Stimulated activated CD8-positive, alpha-beta memory T cell treated with anti-CD3 and anti-CD28 coated beads, Interleukin-2, amount 100 ng/mL, for 48 hours (primary cell): Measurements from ENCODE around the gene CFAP126.
"Not testable (repeated sequence)": the region's sequence is repeated elsewhere in the genome, so short reads cannot be mapped to it uniquely, and the experiment has no call there.

Source experiments
- DNase-seq, 2 donors: peaks; one replicate each; pipeline ENCODE4 v3.0.0-alpha.2; 2020; ENCODE audit warnings: low read depth in 2 of 2

Gene CFAP126

DNA sequence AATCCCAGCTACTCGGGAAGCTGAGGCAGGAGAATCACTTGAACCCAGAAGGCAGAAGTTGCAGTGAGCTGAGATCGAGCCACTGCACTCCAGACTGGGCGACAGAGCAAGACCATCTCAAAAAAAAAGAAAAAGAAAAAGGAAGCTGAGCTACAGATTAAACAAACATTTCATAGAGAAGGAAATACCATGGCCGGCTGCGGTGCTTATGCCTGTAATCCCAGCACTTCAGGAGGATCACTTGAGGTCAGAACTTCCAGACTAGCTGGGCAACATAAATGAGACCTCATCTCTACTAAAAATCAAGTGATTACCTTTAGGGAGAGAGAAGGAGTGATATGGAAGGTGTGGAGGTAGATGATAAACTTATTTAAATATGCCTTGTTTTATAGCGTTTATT is 14.0 kb upstream of the CFAP126 start:
- no peak for DNase-seq

DNA sequence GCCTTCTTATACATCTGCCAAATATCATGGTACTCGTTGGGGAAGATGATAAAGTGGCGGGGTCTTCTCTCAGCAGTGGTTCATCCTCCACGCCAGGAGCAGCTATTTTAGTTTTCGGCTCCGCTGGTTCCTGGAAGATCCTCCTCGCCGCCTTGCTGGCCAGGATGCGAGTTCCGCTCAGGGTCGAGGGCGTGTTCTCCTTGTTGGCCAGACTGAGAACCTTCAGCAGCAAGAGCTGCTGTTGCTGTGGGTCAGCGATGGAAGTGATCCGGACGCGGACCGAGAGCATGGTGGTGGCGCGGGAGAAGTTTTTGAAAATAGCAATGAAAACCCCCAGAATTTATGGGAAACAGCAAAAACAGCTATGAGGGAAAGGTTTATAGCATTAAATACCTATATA is 11.4 kb upstream of the CFAP126 start:
- DNase-seq = no peak

DNA sequence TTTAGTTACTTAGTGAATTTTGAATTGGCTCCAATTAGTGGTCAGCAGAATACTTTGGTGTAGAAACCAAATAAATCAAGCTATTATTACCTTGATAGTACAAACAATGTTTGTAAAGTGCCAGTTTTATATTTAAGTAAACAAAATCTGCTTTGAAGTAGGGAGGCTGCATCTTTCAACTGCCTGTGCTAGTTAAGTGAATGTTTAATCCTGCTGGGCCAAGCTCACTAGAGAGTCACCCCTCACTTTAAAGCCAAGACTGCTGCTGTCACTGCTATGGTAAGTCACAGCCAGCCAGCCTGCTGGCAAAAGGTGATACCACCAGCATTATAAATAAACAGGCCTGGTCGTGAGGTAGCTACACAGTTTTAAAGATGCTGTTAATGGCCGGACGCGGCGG is 10.3 kb upstream of the CFAP126 start:
- no peak for DNase-seq

DNA sequence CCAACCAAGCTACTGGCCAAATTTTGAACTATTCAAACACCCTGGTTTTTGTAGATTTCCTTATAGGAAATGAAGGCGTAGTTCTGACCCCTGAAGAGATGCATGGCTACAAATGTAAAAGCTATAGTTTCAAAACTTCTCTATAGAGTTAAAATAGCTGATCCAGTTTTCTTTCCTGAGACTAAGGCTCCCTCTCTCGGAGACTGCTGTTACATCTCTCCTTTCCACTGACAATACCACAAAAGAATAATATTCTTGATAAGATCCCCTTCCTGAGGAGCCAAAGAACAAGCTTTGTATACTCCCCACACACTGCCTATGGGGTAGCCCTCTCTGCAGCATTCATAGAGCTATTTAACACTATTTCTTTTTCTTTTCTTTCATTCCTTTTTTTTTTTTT is 6.7 kb upstream of the CFAP126 start:
- no peak for DNase-seq

DNA sequence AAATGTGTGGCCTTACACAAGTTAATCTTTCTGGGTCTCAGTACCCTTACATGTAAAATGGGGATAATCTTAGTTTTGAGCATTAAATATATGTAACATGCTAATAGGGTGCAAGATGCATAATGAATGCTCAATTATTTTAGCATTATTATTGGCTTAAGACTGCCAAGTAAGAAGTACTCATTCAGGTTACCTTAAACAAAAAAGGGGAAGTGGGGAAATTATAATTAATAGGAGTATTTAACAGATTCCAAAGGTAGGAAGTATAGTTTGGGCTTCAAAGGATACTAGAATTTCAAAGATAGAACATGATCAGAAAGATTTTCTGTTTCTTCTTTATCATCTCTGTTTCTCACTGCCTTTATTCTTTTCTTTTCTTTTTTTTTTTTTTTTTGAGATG is 5.8 kb upstream of the CFAP126 start:
- DNase-seq = no peak

DNA sequence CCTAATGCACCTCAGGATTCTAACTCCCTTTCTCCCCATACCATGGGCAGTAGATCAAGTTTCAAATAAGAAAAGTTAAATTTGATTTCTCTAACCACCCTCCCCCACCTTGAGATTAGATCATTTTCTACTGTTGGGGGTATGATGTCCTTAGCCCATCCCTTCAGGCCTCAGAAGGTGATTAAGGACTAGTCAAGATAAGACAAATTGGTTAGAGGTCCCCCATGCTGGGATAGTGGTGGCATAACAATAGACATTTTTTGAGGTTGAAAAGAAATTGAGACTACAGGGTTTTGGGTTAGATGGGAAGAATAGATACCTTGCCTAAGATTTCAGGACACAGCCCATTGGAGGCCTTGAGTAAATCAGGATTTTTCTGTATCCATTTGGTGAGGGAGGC is 2.5 kb downstream of the CFAP126 start:
- DNase-seq = no peak

DNA sequence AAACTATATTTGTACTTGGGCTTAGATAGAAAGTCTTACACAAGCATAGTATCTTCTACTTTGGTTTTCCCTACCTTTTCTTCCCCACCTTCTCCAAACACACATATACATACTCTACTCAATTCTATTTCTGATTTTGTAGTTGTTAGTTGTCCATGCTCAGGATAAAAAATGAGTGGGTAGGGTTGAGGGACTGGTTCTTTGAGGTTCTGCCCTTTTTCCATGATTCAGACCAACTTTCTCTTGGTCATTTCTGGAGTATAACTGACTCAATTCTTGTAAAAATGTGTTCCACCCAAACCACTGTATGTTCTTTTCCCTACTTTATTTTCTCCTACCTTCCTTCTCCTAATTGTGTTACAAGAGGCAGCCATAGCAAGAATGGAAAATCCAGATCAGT is 3.3 kb downstream of the CFAP126 start:
- DNase-seq = no peak

DNA sequence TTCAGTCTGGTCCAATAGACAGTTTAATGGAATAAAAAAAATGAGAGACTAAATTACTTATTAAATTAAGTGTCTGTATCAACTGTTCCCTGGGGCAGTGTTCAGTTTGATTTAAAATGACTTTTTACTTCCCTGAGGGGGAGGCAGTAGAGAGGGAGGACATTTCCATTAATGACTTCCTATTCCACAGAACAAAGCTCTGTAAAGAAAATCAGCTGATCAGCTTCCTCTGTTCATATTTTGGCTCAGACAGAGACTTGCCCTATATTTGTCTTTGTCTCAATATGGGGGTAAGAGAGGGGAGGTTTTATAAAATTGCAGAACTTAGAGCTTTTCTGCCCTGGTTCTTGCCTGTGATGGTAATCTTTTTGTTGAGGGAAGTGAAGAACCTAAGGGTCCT is 8.4 kb downstream of the CFAP126 start:
- DNase-seq = no peak

DNA sequence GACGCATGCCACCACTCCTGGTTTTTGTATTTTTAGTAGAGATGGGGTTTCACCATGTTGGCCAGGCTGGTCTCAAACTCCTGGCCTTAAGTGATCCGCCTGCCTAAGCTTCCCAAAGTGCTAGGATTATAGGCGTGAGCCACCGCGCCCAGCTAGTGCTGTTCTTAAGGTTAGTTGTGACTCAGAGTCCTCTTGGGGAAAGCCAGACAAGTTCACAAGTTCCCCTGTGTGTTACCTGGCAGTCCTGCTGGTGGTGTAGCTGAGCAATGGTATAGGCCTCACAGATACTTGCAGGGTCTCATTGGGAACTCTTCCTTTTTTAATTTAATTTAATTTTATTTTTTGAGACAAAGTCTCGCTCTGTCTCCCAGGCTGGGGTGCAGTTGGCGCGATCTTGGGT is 10.6 kb downstream of the CFAP126 start:
- no peak for DNase-seq

DNA sequence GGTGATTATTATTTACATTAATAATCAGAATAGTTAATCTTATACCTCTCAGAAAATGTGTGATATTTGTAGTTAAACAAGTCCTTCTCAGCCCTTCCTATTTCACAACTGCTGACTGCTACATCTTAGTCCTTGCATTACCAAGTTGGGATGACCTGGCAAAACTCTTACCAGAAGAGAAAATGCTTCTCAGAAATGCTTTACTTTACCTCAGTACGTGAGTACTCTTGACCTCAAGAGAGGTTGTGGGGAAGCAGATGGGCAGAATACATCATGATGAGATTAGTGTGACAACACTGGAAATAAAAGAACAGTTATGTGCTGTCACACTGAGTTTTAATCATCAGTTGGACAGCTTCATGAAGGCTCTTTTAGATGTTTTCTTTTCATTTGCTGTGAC is 16.2 kb downstream of the CFAP126 start:
- no peak for DNase-seq

DNA sequence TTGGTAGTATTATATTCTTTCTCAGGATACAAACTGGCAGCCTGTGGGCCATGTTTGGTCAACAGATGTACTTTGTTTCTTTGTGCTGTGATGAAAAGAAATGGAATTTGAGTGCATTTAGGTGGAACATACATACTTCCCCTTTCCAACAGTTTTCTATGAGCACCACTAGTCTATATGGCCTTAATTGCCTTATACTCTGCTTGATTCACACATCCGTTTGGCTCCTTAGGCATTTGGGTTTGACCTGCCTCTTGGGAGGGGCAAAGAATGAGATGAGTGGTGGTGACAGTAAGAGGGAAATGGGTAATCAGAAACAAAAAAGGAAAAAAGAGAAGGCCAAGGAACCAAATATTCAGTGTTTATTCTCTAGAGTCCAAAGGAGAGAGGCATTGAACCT is 17.0 kb downstream of the CFAP126 start:
- DNase-seq = no peak

DNA sequence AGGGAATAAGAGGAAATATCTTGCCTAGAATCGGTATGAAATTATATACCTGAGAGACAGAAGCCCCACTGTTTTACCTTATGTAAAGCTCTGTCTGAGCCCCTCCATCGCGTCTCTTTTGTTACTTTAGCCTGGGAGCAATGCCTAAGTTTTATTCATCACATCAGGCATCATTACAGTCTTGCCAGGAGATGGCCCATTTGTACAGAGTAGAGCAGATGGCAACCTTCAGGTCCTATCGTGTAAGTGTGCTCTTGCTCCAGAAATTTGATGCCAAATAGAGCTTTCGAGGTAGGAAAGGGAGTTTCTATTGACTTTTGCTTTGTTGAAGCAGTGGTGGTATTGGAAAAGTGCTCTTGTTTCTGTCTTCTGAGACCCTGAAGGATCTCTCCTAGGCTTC is 24.9 kb downstream of the CFAP126 start:
- no peak for DNase-seq

DNA sequence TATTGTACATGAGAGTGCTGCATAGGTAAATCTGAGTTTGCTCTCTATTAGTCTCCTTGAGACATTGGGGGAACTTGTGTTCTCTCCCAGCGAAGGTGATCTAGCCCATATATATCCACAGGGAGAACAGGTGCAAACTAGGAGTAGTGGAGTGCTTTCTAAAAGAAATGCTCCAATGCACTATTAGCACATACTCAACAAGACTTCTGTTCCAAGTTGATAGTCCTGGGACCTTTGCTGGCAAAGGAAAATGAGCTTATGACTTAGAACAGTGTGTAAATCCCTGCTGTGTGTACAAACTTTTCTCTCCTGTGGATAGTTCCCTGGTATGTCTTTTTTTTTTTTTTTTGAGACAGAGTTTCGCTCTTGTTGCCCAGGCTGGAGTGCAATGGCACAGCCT is 25.5 kb downstream of the CFAP126 start:
- DNase-seq = no peak

DNA sequence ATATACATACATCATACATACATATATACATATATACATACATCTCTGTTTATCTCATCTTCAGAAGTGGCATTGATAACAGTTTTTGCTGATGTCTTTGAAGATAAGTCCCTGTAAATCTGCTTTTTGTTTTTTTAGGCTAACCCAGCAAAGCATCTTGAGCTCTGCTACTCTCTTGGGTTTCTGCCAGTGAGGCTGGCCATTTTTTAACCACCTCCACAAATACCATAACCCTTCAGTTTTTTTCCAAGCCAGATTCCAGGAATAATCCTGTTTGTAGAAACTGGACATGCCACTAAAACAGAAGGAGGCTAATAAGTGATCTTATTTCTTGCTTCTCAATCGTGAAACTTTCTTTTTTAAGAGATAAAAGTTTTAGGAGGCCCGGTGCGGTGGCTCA is 31.9 kb downstream of the CFAP126 start:
- DNase-seq = no peak

DNA sequence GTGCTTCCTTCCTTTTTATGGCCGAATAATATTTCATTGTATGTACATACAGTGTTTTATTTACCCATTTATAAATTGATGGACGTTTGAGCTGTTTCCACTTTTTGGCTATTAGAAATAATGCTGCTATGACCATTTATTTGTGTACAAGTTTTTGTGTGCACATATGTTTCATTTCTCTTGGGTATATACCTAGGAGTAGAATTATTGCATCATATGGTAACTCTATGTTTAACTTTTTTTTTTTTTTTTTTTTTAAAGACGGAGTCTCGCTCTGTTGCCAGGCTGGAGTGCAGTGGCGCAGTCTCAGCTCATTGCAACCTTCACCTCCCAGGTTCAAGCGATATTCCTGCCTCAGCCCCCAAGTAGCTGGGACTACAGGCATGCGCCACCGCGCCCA is 34.5 kb downstream of the CFAP126 start:
- no peak for DNase-seq

DNA sequence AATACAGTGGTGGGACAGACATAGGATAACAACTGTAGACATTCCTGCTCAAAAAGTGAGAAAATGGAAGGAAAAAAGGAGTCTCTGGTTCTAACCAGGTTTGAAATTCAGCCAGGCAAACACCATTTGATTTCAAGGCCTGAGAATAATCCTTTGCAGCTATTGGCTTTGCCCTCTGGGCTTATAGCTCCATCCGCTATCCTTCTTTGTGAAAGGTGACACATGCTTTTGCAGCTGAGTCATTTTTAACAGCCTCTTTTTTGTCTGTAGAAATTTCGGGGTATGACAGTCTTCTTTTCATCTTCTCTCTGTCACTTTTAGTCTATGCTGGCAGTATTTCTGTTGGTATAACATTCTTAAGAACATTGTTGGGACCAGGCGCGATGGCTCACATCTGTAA is 37.3 kb downstream of the CFAP126 start:
- no peak for DNase-seq

DNA sequence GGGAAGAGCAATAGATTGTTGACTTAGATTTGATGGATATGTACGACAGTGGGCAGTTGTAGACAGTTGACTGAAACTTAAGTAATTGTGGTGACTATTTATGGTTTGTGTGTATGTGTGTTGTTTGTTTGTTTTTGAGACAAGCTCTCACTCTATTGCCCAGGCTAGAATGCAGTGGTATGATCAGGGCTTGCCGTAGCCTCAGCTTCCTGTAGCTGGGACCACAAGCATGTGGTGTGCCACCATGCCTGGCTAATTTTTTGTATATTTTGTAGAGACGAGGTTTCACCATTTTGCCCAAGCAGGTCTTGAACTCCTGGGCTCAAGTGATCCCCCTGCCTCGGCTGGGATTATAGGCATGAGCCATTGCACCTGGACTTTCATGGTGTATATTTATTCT is 43.7 kb downstream of the CFAP126 start:
- DNase-seq = no peak

DNA sequence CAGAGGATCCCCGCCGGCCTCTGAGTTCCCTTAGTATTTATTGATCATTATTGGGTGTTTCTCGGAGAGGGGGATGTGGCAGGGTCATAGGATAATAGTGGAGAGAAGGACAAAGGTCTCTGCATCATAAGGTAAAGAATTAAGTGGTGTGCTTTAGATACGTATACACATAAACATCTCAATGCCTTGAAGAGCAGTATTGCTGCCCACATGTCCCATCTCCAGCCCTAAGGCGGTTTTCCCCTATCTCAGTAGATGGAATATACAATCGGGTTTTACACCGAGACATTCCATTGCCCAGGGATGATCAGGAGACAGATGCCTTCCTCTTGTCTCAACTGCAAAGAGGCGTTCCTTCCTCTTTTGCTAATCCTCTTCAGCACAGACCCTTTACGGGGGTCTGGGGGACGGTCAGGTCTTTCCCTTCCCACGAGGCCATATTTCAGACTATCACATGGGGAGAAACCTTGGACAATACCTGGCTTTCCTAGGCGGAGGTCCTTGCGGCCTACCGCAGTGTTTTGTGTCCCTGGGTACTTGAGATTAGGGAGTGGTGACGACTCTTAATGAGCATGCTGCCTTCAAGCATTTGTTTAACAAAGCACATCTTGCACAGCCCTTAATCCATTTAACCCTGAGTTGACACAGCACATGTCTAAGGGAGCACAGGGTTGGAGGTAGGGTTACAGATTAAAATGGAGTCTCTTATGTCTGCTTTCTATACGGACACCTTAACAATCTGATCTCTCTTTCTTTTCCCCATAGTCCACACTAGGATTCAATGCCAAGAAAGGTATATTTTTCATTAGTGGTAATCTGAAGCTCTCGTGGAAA is 51.6 kb downstream of the CFAP126 start:
- not testable (repeated sequence) for DNase-seq
